HAP-1 (cell line): ENCODE results near the gene ACSM6.
A peak's percentile ranks its signal among the peaks of the same experiment; 100 is the strongest.

Experiments
- DNase-seq, 2 experiments: peaks; one replicate each; pipeline ENCODE4 v3.0.0-alpha.2; 2016 to 2020; ENCODE audit warnings: low spot score in 2 of 2
- H3K27me3 ChIP-seq: fragments of 250-450 bp; sonication (Bioruptor Pico); 2 replicates; pipeline ENCODE4 v1.5.1; 2020; ENCODE audit warnings: low read depth, mild to moderate bottlenecking, moderate library complexity
- H3K36me3 ChIP-seq: fragments of 250-450 bp; sonication (Bioruptor Pico); replicated peaks from 2 replicates; pipeline ENCODE4 v1.5.1; 2020; ENCODE audit warnings: mild to moderate bottlenecking
- H3K4me1 ChIP-seq: fragments of 250-450 bp; sonication (Bioruptor Pico); 2 replicates; pipeline ENCODE4 v1.5.1; 2020; ENCODE audit warnings: mild to moderate bottlenecking
- H3K4me3 ChIP-seq: fragments of 250-450 bp; sonication (Bioruptor Pico); 2 replicates; pipeline ENCODE4 v1.5.1; 2020; ENCODE audit warnings: mild to moderate bottlenecking, moderate library complexity
- H3K9me3 ChIP-seq: fragments of 250-450 bp; sonication (Bioruptor Pico); 2 replicates; pipeline ENCODE4 v1.5.1; 2020; ENCODE audit warnings: mild to moderate bottlenecking, moderate library complexity
- in situ Hi-C: fragments of 300-500 bp; cut with MboI; formaldehyde crosslinking; loops from 3 replicates; pipeline ENCODE4 v1.14.3; 2020; ENCODE audit warnings: low sequenced_read_pairs, inconsistent platforms, mixed read lengths

Gene ACSM6

GRCh38 chr10:95260909-95261552, 67.0 kb downstream of the ACSM6 start:
- Histone ChIP-seq H3K27me3 (no peaks in the 10 kb centered on the region), H3K36me3 (peaks cover 19% of the 10 kb centered on the region), H3K4me1 (no peaks in the 10 kb centered on the region), H3K4me3 (no peak overlapping the region), H3K9me3 (no peaks in the 10 kb centered on the region)
- in situ Hi-C loops = no loop called here
- no peak for DNase-seq

GRCh38 chr10:95261926-95262325, 67.9 kb downstream of the ACSM6 start:
- no peak overlapping the region for H3K4me3 ChIP-seq
- H3K4me1 ChIP-seq = peaks cover 4% of the 10 kb centered on the region; the same call in 1 of the 2 replicates

GRCh38 chr10:95262763-95263518, 68.9 kb downstream of the ACSM6 start:
- no peaks in the 10 kb centered on the region for H3K9me3 ChIP-seq
- H3K4me1 ChIP-seq = peaks cover 4% of the 10 kb centered on the region; the same call in 1 of the 2 replicates
- in situ Hi-C loops = no loop called here
- H3K27me3 ChIP-seq = no peaks in the 10 kb centered on the region
- no peak for DNase-seq
- H3K36me3 ChIP-seq = peaks cover 16% of the 10 kb centered on the region
- H3K4me3 ChIP-seq = no peak overlapping the region

More at GRCh38 chr10:95261926-95262325, 67.9 kb downstream of the ACSM6 start:
- peaks cover 16% of the 10 kb centered on the region for H3K36me3 ChIP-seq
- no peaks in the 10 kb centered on the region for H3K27me3 ChIP-seq
- no peaks in the 10 kb centered on the region for H3K9me3 ChIP-seq
- DNase-seq = no peak
- in situ Hi-C loops = no loop called here

GRCh38 chr10:95263864-95264226, 69.8 kb downstream of the ACSM6 start:
- peaks cover 4% of the 10 kb centered on the region; the same call in 1 of the 2 replicates for H3K4me1 ChIP-seq
- H3K4me3 ChIP-seq = no peak overlapping the region
- H3K36me3 ChIP-seq = peaks cover 21% of the 10 kb centered on the region
- no peaks in the 10 kb centered on the region for H3K27me3 ChIP-seq
- in situ Hi-C loops = no loop called here
- no peak for DNase-seq
- H3K9me3 ChIP-seq = no peaks in the 10 kb centered on the region

GRCh38 chr10:95264227-95265051, 70.4 kb downstream of the ACSM6 start:
- H3K36me3 ChIP-seq = peaks cover 23% of the 10 kb centered on the region
- in situ Hi-C loops = no loop called here
- no peaks in the 10 kb centered on the region for H3K9me3 ChIP-seq
- H3K4me1 ChIP-seq = peaks cover 4% of the 10 kb centered on the region; the same call in 1 of the 2 replicates
- no peak for DNase-seq
- no peaks in the 10 kb centered on the region for H3K27me3 ChIP-seq
- no peak overlapping the region for H3K4me3 ChIP-seq

GRCh38 chr10:95265572-95265971, 71.5 kb downstream of the ACSM6 start:
- Histone ChIP-seq H3K9me3 (no peaks in the 10 kb centered on the region), H3K27me3 (no peaks in the 10 kb centered on the region), H3K4me1 (peaks cover 4% of the 10 kb centered on the region; the same call in 1 of the 2 replicates), H3K4me3 (no peak overlapping the region), H3K36me3 (peaks cover 23% of the 10 kb centered on the region)
- DNase-seq = no peak
- in situ Hi-C loops = no loop called here

- Histone ChIP-seq H3K4me1 (peaks cover 4% of the 10 kb centered on the region; the same call in 1 of the 2 replicates), H3K27me3 (no peaks in the 10 kb centered on the region), H3K36me3 (peaks cover 21% of the 10 kb centered on the region), H3K4me3 (no peak overlapping the region), H3K9me3 (no peaks in the 10 kb centered on the region)
- peak in 1 of 2 experiments; percentile 34 for DNase-seq
- in situ Hi-C loops = no loop called here
These were observed 72.6 kb downstream of the ACSM6 start for GRCh38 chr10:95266674-95267095.

GRCh38 chr10:95267251-95267650, 73.2 kb downstream of the ACSM6 start:
- in situ Hi-C loops = no loop called here
- H3K36me3 ChIP-seq = peaks cover 21% of the 10 kb centered on the region
- H3K4me3 ChIP-seq = no peak overlapping the region
- H3K9me3 ChIP-seq = no peaks in the 10 kb centered on the region
- H3K27me3 ChIP-seq = no peaks in the 10 kb centered on the region
- DNase-seq = no peak
- peaks cover 4% of the 10 kb centered on the region; the same call in 1 of the 2 replicates for H3K4me1 ChIP-seq

GRCh38 chr10:95268438-95268837, 74.4 kb downstream of the ACSM6 start:
- H3K4me1 ChIP-seq = peaks cover 4% of the 10 kb centered on the region; the same call in 1 of the 2 replicates
- DNase-seq = no peak

GRCh38 chr10:95273393-95274312, 79.6 kb downstream of the ACSM6 start:
- Histone ChIP-seq H3K4me3 (no peak overlapping the region), H3K27me3 (no peaks in the 10 kb centered on the region), H3K36me3 (peaks cover 7% of the 10 kb centered on the region; the same call in 1 of the 2 replicates), H3K4me1 (no peaks in the 10 kb centered on the region), H3K9me3 (no peaks in the 10 kb centered on the region)
- DNase-seq = no peak
- in situ Hi-C loops = no loop called here

More at GRCh38 chr10:95268438-95268837, 74.4 kb downstream of the ACSM6 start:
- H3K27me3 ChIP-seq = no peaks in the 10 kb centered on the region
- H3K9me3 ChIP-seq = no peaks in the 10 kb centered on the region
- in situ Hi-C loops = no loop called here
- H3K36me3 ChIP-seq = peaks cover 21% of the 10 kb centered on the region
- no peak overlapping the region for H3K4me3 ChIP-seq

- Histone ChIP-seq H3K4me3 (no peak overlapping the region), H3K4me1 (no peaks in the 10 kb centered on the region), H3K27me3 (no peaks in the 10 kb centered on the region), H3K36me3 (no peaks in the 10 kb centered on the region), H3K9me3 (no peaks in the 10 kb centered on the region)
- DNase-seq = no peak
- in situ Hi-C loops = no loop called here
These were observed 81.8 kb downstream of the ACSM6 start for GRCh38 chr10:95275726-95276366.

- no peaks in the 10 kb centered on the region for H3K27me3 ChIP-seq
- H3K4me1 ChIP-seq = no peaks in the 10 kb centered on the region
- no peak overlapping the region for H3K4me3 ChIP-seq
- in situ Hi-C loops = no loop called here
- H3K9me3 ChIP-seq = no peaks in the 10 kb centered on the region
- no peak for DNase-seq
- H3K36me3 ChIP-seq = no peaks in the 10 kb centered on the region
These were observed 82.5 kb downstream of the ACSM6 start for GRCh38 chr10:95276367-95277200.
